NCI-H2107 treated with DMSO at 0.1 percent for 48 hours (cell line): Measurements from ENCODE around the gene VWA5B1.
"Not testable (repeated sequence)": the region's sequence is repeated elsewhere in the genome, so short reads cannot be mapped to it uniquely, and the experiment has no call there.

Experiments
- DNase-seq: peaks from one replicate; lab custom pipeline; 2025; ENCODE audit not compliant: unreplicated experiment; lab: John Stamatoyannopoulos, UW

The VWA5B1 gene, protein sequence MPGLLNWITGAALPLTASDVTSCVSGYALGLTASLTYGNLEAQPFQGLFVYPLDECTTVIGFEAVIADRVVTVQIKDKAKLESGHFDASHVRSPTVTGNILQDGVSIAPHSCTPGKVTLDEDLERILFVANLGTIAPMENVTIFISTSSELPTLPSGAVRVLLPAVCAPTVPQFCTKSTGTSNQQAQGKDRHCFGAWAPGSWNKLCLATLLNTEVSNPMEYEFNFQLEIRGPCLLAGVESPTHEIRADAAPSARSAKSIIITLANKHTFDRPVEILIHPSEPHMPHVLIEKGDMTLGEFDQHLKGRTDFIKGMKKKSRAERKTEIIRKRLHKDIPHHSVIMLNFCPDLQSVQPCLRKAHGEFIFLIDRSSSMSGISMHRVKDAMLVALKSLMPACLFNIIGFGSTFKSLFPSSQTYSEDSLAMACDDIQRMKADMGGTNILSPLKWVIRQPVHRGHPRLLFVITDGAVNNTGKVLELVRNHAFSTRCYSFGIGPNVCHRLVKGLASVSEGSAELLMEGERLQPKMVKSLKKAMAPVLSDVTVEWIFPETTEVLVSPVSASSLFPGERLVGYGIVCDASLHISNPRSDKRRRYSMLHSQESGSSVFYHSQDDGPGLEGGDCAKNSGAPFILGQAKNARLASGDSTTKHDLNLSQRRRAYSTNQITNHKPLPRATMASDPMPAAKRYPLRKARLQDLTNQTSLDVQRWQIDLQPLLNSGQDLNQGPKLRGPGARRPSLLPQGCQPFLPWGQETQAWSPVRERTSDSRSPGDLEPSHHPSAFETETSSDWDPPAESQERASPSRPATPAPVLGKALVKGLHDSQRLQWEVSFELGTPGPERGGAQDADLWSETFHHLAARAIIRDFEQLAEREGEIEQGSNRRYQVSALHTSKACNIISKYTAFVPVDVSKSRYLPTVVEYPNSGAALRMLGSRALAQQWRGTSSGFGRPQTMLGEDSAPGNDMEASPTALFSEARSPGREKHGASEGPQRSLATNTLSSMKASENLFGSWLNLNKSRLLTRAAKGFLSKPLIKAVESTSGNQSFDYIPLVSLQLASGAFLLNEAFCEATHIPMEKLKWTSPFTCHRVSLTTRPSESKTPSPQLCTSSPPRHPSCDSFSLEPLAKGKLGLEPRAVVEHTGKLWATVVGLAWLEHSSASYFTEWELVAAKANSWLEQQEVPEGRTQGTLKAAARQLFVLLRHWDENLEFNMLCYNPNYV

DNA sequence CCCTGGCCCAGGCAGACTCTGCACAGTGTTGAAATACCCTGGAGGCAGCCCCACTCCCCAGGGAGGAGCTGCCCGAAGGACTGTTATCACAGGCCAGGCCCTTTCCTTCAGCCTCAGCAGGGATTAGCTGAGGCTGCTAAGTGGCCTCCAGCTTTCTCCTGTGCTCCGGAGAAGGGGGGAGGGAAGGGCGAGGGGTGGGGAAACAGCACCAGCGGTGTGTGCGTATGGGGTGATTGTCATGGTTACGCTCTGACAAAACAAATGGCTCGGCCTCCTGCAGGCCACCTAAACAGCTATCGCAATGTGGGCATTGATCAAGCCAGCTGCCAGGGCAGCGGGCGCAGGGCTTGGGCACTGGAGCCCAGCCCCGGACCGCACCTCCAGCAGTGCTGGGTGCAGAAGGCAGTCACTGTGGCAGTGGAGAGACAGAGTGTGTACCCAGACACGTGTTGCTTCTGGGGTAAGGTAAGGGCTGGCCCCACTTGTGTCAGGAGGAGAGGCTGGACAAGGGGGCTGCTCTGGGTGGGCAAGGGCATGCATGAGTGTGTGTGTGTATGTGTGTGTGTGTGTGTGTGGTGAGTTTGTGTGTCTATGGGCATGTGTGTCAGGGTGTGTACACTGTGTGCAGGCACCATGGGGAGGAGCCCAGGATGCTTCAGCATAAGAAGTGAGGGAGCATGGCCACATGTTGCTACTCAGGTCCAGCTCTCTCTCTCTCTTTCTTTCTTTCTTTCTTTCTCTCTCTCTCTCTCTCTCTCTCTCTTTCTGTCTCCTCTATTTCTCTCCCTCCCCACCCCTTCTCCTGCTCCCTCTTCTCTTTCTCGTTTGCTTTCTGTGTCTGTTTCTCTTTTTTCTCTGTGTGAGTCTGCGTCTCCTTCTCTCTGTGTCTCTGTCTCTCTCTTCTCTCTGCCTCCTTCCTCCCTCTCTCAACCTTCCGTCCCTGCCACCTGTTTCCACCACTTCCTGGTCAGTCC is at the start of gene VWA5B1:
Gene VWA5B1, plus strand, starts transcription at position 252 of the 974 bp plus-strand sequence. CDS start 19,727 bp downstream, outside the sequence.
- peak; percentile 3 for DNase-seq

DNA sequence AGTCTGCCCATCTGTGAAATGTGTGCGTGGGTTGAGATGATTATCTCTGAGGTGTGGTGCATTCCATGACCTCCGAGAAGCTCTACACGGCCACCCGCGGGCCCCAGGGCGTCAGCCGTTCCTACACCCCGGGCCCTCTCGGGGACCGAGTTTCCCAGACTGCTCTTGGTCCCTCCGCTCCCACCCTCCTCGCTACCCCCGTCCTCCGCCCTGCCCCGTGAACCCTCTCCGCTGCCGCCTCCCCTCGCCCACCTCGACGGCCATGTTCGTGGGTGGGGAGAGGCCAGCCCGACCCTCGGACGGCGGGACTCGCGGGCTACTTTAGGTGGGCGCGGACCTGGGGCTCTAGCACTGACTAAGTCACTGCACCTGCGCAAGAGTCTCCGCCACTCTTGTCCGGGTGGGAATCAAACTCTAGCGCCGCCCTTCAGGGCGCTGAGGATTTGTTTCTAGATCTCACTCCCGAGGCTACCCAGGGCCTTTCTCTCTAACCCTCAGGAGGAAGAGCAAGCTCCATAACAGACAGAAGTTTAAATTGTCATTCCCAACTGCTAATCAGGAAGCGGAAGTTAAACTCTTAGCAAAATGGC is 47.7 kb upstream of the VWA5B1 start:
- DNase-seq, result no peak

DNA sequence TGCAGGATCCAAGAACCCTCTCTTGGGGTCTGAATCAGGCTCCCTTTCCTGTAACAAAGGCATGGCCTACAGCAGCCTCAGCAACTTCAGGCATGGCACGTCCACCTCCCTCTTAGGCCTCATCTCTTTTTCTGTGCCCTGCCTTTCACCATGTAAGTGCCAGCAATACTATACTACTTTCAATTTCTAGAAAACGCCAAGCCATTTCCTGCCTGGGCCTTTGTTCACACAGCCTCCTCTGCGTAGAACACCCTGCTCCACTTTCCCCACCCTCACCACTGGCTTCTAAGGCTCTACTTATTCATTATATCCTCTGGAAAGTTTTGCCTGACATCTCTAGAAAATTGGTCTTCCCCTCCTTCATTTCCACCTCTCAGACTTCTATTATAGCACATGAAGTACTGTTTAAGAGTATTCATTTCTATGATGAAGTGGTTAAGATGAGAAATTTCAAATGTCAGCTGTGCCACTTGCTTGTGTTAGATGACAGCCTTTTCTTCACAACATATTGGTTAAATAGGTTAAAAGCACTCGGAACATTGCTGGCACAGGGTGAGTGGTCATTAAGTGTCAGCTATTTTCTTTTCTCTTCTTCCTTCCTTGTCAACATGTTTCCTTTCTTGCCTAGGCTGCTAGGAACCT is 41.6 kb upstream of the VWA5B1 start:
- DNase-seq, result no peak

DNA sequence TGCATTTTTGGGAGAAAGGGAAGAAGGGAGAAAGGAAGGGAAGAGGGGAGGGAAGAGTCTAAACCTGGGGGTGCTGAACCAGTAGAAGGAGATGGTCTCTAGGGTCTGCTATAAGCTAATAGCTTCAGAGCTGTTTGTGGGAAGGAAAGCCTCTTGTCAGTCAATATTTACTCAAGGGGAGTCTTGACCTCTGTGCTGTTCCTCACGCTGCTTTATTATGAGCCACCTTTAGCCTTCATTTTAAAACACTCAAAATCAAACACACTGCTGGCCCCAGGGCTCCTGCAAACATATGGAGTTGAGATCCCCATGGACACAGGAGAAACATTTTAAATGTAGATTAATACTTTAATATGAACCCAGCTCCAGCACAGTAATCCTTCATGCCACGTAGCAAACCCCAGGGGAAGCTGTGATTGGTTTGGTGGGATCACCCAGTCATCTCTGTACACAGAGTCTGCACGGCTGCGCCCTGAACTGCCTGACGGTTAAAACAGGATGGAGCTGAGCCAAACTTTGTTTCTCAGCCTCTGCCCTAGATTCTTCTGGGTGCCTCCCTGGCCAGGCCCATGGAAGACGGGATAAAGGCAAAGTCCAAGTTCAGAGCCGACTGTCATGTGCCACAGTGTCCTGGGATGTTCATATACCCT is 40.2 kb upstream of the VWA5B1 start:
- DNase-seq, result no peak

DNA sequence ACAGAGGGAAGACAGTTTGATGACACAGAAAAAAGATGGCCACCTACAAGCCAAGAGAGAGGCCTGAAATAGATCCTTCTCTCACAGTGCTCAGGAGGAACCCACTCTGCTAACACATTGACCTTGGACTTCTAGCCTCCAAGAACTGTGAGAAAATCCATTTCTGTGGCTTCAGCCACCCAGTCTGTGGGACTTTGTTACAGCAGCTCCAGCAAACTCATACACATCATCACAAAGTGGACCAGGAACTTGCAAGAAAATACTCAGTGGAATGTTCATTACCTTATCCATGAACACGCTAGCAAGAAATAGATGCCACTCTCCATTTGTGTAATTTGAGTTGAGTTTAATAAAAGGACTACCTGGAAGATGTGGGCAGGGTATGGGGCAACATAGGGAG is 38.1 kb upstream of the VWA5B1 start:
- no peak for DNase-seq

DNA sequence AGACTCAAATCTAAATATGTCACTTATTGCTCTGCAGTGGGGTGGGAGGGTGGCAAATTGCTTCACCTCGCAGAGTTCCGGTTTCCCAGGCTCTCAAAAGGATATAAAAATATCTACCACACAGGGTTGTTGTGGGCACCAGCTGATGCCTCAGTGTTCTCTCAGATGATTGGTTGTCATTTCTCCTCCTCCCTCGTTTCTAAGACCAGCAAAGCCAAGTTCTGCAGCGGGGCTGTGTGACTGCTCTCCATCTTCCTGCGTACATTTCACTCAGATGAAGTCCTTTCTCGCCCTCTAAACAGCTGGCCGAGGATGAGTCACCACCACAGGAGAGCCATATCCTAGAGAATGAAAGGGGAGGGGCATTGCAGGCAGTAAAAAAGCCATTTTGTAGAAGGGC is 35.0 kb upstream of the VWA5B1 start:
- no peak for DNase-seq

DNA sequence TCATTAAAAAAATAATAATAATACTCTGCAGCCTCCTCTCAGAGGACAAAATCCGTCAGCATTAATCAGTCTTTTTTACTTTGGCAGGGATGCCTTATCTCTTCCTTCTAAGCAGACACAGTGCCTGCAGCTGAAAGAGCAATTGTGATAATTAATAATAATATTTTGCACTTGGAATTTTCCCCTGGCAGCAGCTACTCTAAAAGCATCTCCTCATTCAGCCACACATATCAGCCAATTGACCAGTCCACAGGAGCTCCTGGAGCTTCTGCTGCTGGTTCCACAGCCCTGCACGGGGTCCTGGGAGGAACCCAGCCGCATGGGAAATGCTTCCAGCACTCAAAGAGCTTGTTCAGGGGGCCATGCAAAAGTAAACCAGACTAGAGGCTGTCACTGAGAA is 31.0 kb upstream of the VWA5B1 start:
- DNase-seq, result no peak

DNA sequence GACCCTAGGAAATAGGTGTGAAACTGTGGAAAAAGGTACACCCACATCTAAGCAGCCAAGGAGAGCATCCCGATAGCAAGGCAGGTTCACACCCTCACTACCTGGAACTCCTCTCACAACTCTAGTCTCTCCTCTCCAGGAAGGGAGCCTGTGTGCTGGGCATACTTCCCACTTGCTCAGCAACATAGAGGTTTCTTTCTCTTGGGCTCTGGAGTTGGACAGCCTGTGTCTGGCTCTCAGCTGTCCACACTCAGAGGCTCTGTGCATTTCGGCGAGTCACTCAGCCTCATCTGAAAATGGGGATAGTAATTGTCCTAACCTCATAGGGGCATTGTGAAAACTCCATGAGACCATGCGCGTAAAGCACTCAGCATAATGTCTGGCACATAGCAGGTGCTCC is 29.6 kb upstream of the VWA5B1 start:
- DNase-seq, result no peak

DNA sequence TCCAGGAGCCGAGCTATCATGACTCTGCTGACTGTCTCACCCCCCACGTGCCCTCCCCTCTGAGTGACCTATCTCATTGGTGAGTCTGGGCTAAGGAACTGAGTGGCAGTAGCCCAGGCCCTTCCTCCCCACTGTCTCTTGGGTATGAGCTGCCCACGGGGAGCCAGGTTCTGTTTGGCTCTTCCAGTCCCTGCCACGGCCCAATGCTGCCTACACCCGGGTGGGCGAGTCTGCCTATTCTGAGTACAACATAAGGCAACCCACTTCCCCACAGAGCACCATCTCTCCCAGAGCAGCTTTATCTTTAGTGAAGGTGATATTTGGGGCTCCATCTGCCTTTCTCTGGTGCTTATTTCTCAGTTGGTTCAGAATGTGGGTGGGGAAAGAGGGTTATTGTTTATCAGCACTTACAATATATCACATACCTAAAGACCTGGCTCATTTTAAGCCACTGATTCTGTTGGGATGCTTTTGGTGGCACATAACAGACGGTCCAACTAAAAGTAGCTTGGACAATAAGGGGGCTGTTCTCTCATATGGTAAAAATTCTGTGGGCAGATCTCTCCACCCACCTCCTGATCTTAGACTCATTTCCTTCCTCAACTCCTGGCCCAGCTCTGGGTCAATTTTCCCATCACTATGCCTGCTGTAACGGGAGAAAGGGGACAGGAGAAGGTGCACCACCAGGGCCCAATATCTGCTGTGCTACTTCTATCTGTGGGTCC is 27.7 kb upstream of the VWA5B1 start:
- DNase-seq, result no peak

DNA sequence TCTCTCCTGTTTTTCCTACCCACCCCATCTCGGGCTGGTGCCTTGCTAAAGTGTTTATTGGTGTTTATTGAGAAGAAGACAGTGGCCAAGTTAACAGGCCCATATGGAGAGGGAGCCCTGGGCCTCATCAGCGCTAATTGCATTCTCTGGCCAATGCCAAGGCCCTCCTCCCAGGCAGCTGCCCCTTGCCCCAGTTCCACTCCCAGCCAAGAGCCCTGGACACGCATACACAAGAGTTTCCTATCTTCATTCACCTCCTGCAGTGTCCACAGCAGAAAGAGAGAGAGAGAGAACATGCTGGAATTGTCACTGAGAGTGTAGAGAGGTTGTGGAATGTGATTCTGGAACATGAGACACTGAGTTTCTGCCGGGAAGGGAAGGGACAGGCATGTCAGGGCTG is 25.4 kb upstream of the VWA5B1 start:
- no peak for DNase-seq

DNA sequence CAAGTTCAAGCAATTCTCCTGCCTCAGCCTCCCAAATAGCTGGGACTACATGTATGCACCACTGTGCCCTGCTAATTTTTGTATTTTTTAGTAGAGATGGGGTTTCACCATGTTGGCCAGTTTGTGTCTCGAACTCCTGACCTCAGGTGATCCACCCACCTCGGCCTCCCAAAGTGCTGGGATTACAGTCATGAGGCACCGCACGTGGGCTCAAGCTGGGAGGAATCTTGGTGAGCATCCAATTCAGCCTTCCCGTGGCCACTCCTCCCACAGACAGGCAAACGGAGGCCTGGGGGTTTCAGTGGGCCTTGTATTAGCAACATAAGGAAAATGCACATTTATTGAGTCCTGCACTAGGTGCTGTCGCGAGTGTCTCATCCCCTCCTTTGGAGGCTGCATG is 24.5 kb upstream of the VWA5B1 start:
- no peak for DNase-seq

DNA sequence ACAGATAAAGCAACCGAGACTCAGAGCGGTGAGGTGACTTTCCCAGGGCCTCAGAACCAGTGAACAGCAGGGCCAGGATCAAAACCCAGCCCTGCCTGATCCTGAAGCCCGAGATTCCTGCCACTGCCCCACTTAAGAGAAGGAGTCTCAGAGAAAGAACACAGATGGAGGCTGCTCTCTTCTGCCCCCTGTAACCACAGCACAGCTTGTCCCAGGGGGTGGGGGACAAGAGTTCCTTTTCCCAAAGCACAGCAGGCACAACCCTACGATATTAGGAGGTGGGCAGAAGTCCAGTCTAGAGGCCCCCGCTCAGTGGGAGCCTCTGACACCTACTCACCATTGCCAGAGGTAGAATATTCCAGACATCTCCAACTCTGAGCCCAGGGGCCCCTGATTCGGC is 24.0 kb upstream of the VWA5B1 start:
- no peak for DNase-seq

DNA sequence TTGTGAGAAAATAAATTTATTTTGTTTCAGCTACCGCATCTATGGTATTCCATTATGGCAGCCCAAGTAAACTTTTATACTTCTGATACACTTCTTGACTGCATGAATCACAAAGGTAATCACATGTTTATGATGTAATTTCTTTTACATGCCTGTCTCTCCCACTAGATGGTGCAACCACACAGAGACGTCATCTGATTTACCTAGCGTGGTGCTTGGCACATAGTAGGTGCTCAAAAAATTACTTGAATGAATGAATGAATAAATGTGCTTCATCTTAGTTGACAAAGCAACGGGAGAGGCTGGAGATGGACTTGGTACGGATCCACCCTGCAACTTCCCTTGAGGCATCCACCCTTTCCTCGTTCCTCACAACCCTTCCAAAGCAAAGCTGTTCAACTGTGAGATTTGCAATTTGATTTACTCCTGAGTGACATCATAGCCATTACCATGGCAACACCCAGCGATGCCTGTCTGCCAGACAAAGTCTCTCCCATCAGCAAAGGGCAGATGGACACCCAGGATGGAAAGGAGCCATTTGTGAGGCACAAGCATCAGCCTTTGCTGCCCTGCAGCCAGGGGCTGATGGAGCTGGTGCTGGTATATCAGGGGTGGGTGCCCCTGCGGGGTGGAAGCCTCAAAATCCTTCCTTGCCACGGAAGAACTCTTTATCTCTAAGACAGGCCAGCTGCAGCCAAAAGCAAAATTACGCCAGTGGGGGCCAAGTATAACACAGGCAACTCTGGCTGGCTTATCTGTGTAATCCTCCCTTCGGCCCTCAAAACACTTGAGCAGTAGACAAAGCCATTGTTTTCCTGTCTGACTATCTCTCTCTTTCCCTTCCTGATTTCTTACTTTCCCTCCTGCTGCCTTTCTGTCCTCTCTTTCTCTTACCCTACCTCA is 18.9 kb upstream of the VWA5B1 start:
- DNase-seq, result no peak

DNA sequence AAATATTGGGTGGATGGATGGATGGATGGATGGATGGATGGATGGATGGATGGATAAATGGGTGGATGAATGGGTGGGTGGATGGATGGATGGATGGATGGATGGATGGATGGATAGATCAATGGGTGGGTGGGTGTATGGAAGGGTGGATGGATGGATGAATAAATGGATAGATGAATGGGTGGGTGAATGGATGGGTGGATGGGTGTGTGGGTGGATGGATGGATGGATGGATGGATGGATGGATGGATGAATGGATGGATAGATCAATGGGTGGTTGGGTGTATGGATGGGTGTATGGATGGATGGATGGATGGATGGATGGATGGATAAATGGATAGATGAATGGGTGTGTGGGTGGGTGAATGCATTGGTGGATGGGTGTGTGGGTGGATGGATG is 17.0 kb upstream of the VWA5B1 start:
- not testable (repeated sequence) for DNase-seq

DNA sequence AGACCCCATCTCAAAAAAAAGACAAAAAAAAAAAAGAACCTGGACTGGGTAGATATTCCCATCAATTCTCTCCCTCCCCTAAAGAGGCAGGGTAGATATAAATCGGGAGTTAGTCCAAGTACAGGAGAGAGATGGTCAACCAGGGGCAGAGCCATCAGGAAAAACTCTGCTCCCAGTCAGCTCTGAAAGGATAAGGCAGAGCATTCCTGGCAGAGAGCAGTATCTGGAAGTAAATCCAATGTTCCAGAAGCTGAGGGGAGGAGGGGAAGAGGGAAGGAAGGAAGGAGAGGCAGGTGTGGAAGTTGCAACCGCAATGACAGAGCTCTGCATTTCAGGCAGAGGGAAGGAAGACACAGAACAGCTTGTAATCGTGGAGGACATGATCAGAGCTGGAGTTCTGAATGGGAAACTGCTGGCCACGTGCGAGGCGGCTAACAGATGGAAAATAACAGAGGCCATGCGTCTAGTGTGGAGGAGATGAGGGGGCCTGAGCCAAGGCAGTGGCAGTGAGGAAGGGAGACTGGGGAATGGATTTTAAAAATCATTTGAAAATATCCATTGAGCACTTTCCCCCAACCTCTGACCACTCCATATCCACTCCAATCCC is 15.3 kb upstream of the VWA5B1 start:
- DNase-seq, result no peak

DNA sequence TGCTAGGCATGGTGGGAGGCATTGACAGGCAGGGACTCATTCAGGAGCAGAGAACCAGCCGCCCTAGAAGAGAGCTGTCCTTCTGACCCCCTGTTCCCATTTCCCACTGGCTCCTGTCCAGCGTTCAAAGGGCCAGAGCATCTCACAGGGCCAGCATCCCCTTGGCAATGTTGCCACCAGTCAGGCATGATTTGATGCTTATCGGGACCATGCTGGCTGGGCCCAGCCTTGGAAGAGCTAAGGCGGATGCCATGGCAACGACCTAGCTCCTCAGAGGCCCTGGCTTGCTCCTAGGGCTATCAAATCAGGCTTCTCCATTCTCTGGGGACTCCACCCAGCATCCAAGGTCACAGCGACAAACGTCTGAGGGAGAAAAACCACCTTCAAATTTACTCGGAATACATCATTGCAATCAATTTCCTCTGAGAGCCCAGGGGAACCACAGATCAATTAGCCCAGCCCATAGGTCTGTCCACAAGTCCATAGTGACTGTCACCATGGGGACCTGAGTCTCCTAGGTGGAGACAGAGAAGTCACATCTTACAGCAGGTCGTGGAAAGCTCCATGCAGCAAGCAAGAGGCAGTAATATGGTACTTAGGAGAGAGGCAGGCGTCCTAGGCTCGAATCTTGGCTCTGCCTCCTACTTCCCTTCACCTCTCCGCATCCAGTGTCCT is 14.1 kb upstream of the VWA5B1 start:
- DNase-seq, result no peak
